ENCODE data around the gene TELO2.

DNA sequence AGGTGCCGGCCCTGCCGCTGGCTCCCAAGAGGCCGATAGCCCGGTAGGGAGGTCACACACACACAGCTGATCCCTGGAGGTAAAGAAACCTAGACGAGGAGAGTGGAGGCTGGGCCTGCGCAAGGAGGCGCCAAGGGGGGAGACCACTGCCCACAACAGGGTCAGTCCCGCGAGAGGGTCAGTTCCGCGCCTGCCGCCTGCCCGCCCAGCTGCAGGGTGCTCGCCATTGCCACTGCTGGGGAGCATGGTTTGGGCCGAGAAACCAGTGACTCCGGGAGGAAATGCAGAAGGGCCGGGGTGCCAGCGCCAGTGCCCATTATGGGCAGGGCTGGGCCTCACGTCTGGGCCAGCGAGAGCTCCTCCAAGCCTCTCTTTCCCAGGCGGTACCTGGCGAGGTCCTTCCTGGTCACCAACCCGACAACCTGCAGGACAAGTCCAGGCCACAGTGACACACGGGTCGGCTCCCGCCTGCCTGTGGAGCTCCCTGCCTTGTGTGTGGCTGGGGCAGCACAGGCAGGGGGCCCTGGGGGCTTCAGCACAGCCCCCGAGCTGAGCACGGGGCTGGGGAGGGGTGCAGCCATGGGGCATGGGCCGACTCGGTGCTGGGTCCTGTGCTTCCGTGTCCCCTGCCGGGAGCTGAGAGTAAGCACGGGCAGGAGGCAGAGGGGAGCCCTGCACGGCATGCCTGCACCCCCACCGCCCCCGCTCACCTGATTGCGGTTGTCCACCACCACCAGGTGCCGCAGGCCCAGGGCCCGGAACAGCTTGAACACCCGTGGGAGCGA, 46.7 kb upstream of the TELO2 start:
- TF ChIP-seq POLR2A (IDR thresholded peaks at IDR 0.05) (no peak), EP300 (IDR thresholded peaks at IDR 0.05) (no peak)
- TF ChIP-seq, protein P1, sequence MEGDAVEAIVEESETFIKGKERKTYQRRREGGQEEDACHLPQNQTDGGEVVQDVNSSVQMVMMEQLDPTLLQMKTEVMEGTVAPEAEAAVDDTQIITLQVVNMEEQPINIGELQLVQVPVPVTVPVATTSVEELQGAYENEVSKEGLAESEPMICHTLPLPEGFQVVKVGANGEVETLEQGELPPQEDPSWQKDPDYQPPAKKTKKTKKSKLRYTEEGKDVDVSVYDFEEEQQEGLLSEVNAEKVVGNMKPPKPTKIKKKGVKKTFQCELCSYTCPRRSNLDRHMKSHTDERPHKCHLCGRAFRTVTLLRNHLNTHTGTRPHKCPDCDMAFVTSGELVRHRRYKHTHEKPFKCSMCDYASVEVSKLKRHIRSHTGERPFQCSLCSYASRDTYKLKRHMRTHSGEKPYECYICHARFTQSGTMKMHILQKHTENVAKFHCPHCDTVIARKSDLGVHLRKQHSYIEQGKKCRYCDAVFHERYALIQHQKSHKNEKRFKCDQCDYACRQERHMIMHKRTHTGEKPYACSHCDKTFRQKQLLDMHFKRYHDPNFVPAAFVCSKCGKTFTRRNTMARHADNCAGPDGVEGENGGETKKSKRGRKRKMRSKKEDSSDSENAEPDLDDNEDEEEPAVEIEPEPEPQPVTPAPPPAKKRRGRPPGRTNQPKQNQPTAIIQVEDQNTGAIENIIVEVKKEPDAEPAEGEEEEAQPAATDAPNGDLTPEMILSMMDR (IDR thresholded peaks at IDR 0.05) = no peak
